MM.1S (cell line): ENCODE results near the gene GAB3.

ENCODE experiments used
- DNase-seq: peaks from one replicate; pipeline ENCODE4 v3.0.0-alpha.2; 2015
- H2AFZ ChIP-seq: fragments of 300-600 bp; sonication (generic); 2 replicates; pipeline ENCODE4 v1.6.0; 2016; ENCODE audit warnings: antibody characterized with exemption, low read length
- H3F3A ChIP-seq: fragments of 300-600 bp; sonication (generic); 2 replicates; pipeline ENCODE4 v1.6.1; 2016; ENCODE audit warnings: mild to moderate bottlenecking, antibody characterized with exemption, low read length, moderate library complexity, mixed read lengths; ENCODE audit not compliant: insufficient read depth
- H3K27ac ChIP-seq: fragments of 300-600 bp; sonication (generic); 2 replicates; pipeline ENCODE4 v1.5.1; 2016; ENCODE audit warnings: mild to moderate bottlenecking, low read length
- H3K27me3 ChIP-seq: fragments of 300-600 bp; sonication (generic); replicated peaks from 2 replicates; pipeline ENCODE4 v1.6.0; 2016; ENCODE audit warnings: low read length; ENCODE audit not compliant: insufficient read depth
- H3K36me3 ChIP-seq: fragments of 300-600 bp; sonication (generic); replicated peaks from 2 replicates; pipeline ENCODE4 v1.6.1; 2016; ENCODE audit warnings: mild to moderate bottlenecking, low read length, mixed read lengths; ENCODE audit not compliant: insufficient read depth
- H3K4me1 ChIP-seq: fragments of 300-600 bp; sonication (generic); 2 replicates; pipeline ENCODE4 v1.6.1; 2016; ENCODE audit warnings: low read length, mixed read lengths
- H3K4me2 ChIP-seq: fragments of 300-600 bp; sonication (generic); 2 replicates; pipeline ENCODE4 v1.6.0; 2016; ENCODE audit warnings: low read depth, low read length
- H3K4me3 ChIP-seq: fragments of 300-600 bp; sonication (generic); 2 replicates; pipeline ENCODE4 v1.5.1; 2016; ENCODE audit warnings: low read length, mixed read lengths
- H3K79me2 ChIP-seq: fragments of 300-600 bp; sonication (generic); 2 replicates; pipeline ENCODE4 v1.6.1; 2016; ENCODE audit warnings: mixed run types, low read length, mixed read lengths
- H3K9ac ChIP-seq: fragments of 300-600 bp; sonication (generic); 2 replicates; pipeline ENCODE4 v1.6.1; 2016; ENCODE audit warnings: low read length, mixed read lengths
- H3K9me2 ChIP-seq: fragments of 300-600 bp; sonication (generic); replicated peaks from 2 replicates; pipeline ENCODE4 v1.6.1; 2016; ENCODE audit warnings: mild to moderate bottlenecking, low read length, mixed read lengths; ENCODE audit not compliant: insufficient read depth
- H3K9me3 ChIP-seq: fragments of 300-600 bp; sonication (generic); replicated peaks from 2 replicates; pipeline ENCODE4 v1.6.1; 2016; ENCODE audit warnings: mild to moderate bottlenecking, low read length, mixed read lengths; ENCODE audit not compliant: insufficient read depth
- H4K20me1 ChIP-seq: fragments of 300-600 bp; sonication (generic); 2 replicates; pipeline ENCODE4 v1.6.1; 2016; ENCODE audit warnings: mild to moderate bottlenecking, low read length, moderate library complexity, mixed read lengths; ENCODE audit not compliant: insufficient read depth
- CTCF ChIP-seq: fragments of 300-600 bp; sonication (generic); IDR thresholded peaks from 2 replicates; pipeline ENCODE4 v1.5.1; 2016; ENCODE audit warnings: antibody characterized with exemption, low read length, mixed read lengths
- EZH2 ChIP-seq: fragments of 300-600 bp; sonication (generic); optimal IDR thresholded peaks from 2 replicates; pipeline ENCODE3; 2017; ENCODE audit warnings: low read depth, mild to moderate bottlenecking, antibody characterized with exemption, low read length, mixed read lengths
- EZH2phosphoT487 ChIP-seq: fragments of 300-600 bp; sonication (generic); IDR thresholded peaks from 2 replicates; pipeline ENCODE4 v1.6.1; 2018; ENCODE audit warnings: antibody characterized with exemption, low read length

The GAB3 gene

DNA sequence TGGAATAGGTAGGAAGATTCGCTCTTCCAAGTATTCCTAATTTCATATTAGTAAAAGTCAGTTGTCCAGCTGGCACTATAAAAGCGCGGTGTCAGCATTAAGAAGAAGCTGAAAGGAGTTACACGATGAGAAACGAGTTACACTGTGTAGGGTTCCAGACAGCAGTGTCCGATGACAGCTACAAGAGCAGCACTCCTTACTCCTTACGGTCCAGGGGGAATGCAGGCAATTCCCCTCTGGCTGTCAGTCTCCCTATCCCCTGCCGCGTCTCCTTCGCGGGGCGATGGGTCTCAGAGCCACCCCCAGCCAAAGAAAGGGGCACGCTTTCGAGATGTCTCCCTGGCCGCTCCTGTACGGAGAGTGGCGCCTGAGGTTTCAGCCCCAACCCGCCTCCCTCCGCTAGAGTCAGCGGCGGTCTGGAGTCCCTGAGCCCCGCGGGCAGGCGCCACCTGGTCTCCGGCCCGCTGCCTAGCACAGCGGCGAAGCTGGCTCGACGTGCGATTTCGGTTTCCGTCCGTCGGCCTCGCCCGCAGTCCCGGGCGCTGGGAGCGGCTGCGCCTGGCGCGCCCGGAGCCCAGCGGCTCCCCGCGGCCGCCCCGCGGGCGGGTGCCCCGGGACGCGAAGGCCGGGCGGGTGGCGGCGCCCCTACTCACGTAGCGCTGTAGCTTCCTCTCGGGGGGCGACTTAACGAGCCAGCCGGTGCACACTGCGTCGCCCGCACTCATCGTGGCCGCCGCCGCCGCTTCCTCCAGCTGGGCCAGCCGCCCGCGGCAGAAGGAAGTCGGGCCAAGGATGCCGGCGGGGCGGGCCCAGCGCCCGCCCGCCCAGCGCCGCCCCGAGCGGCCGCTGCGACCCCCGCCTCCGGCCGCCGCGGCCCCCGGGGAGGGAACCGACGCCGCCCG is at the start of gene GAB3:
GAB3 (minus strand) TSS at position 777 of the 902 bp plus-strand sequence; CDS start at position 725, 52 bp downstream.
- Histone ChIP-seq H2AFZ (peak within 1 kb of the TSS; percentile 48), H4K20me1 (no peaks in the 10 kb centered on the region), H3K4me3 (peak within 1 kb of the TSS; percentile 62), H3K27ac (peak within 1 kb of the TSS; percentile 28; the same call in 1 of the 2 replicates), H3K4me2 (peak within 1 kb of the TSS; percentile 52), H3K27me3 (no peaks in the 10 kb centered on the region; the same call in 1 of the 2 replicates), H3K9ac (peak within 1 kb of the TSS; percentile 7; the same call in 1 of the 2 replicates), H3K9me2 (no peaks in the 10 kb centered on the region), H3K9me3 (no peaks in the 10 kb centered on the region), H3K4me1 (peaks cover 3% of the 10 kb centered on the region; the same call in 1 of the 2 replicates), H3F3A (no peaks in the 10 kb centered on the region; the same call in 1 of the 2 replicates), H3K36me3 (no peaks in the 10 kb centered on the region), H3K79me2 (no peaks in the 10 kb centered on the region)
- TF ChIP-seq EZH2 (no peak), EZH2phosphoT487 (no peak), CTCF (no peak)
- DNase-seq: peak; percentile 63

- H3K9me2 ChIP-seq: no peaks in the 10 kb centered on the region
- H3K27me3 ChIP-seq: no peaks in the 10 kb centered on the region
- no peak for DNase-seq
- H3K4me3 ChIP-seq: no peak overlapping the region
- H4K20me1 ChIP-seq: no peaks in the 10 kb centered on the region
- no peaks in the 10 kb centered on the region for H3K9me3 ChIP-seq
- H3K79me2 ChIP-seq: peaks cover 28% of the 10 kb centered on the region; the same call in 1 of the 2 replicates
- H3F3A ChIP-seq: no peaks in the 10 kb centered on the region
- H3K4me1 ChIP-seq: peaks cover 4% of the 10 kb centered on the region; the same call in 1 of the 2 replicates
- H3K27ac ChIP-seq: no peak overlapping the region
- no peak overlapping the region for H2AFZ ChIP-seq
- H3K36me3 ChIP-seq: no peaks in the 10 kb centered on the region
- TF ChIP-seq EZH2: no peak
- no peak for TF ChIP-seq CTCF
- no peak for TF ChIP-seq EZH2phosphoT487
- no peak overlapping the region for H3K9ac ChIP-seq
- H3K4me2 ChIP-seq: no peak overlapping the region
Measured at GRCh38 chrX:154799556-154800348, 48.9 kb upstream of the GAB3 start.

GRCh38 chrX:154797006-154797405 is 46.1 kb upstream of the GAB3 start:
- Histone ChIP-seq H4K20me1 (no peaks in the 10 kb centered on the region), H3K4me3 (no peak overlapping the region), H3K9me2 (no peaks in the 10 kb centered on the region), H2AFZ (no peak overlapping the region), H3K9ac (no peak overlapping the region), H3K79me2 (peaks cover 17% of the 10 kb centered on the region; the same call in 1 of the 2 replicates), H3K36me3 (no peaks in the 10 kb centered on the region), H3K4me2 (no peak overlapping the region), H3K27ac (no peak overlapping the region), H3F3A (no peaks in the 10 kb centered on the region), H3K9me3 (no peaks in the 10 kb centered on the region), H3K27me3 (no peaks in the 10 kb centered on the region), H3K4me1 (0 out of 2 replicates have a peak, but pooled peaks cover 5% of the 10 kb centered on the region)
- no peak for DNase-seq
- TF ChIP-seq EZH2: no peak
- no peak for TF ChIP-seq CTCF
- TF ChIP-seq EZH2phosphoT487: no peak
